Osteocyte (in vitro differentiated cells): ENCODE measurements around the gene CCDC91. TPM values are rescaled to one million over a fixed set of nuclear protein-coding genes. Genes with fewer than 3 reads are reported as not detected.

Experiments
- DNase-seq: peaks from one replicate; pipeline ENCODE4 v3.0.0; 2021; ENCODE audit warnings: mixed read lengths; ENCODE audit not compliant: unreplicated experiment; ENCODE audit errors: extremely low spot score
- H3K27ac Mint-ChIP-seq: one replicate; pipeline ENCODE4 v1.8.0; 2021; ENCODE audit warnings: mild to moderate bottlenecking, mixed read lengths; ENCODE audit not compliant: unreplicated experiment
- H3K27me3 Mint-ChIP-seq: one replicate; pipeline ENCODE4 v1.8.0; 2021; ENCODE audit warnings: mixed read lengths; ENCODE audit not compliant: unreplicated experiment
- H3K36me3 Mint-ChIP-seq: one replicate; pipeline ENCODE4 v1.8.0; 2021; ENCODE audit warnings: mixed read lengths; ENCODE audit not compliant: unreplicated experiment
- H3K4me1 Mint-ChIP-seq: one replicate; pipeline ENCODE4 v1.8.0; 2021; ENCODE audit warnings: mixed read lengths; ENCODE audit not compliant: unreplicated experiment
- H3K4me3 Mint-ChIP-seq: one replicate; pipeline ENCODE4 v1.8.0; 2021; ENCODE audit warnings: mild to moderate bottlenecking, moderate library complexity, mixed read lengths; ENCODE audit not compliant: unreplicated experiment
- H3K9me3 Mint-ChIP-seq: one replicate; pipeline ENCODE4 v1.8.0; 2021; ENCODE audit warnings: mixed read lengths; ENCODE audit not compliant: unreplicated experiment
- total RNA-seq: library from RNA; stranded (reverse); gene quantifications from 2 replicates; pipeline ENCODE4 v1.2.1, GENCODE V29; 2021
- TF ChIP-seq, protein P1 (sequence below): fragments of 200-600 bp; sonication (generic); IDR thresholded peaks from 2 replicates; pipeline ENCODE4 v1.5.0; 2021; ENCODE audit warnings: antibody characterized with exemption, mild to moderate bottlenecking, moderate library complexity

CCDC91 gene
- total RNA-seq, 1 donor from 2014 or later = 17.5 TPM

DNA sequence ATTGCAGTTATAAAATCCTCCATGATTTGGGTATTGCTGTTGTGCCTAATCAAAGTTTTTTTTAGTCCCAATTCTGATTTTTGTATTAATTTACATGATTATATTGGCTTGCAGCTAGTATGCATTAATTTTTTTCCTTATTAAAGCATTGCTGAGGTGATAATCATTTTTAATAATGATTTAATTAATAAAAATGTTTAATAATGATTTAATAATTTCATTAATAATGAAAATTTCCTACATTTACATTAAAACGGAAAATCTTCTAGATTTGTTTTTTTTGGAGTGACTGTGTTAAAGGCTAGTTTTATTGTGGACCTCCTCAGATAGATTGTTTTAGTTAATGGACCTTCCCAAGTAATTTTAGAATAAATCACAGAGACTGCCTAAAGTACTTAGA is 79.6 kb downstream of the CCDC91 start:
- TF ChIP-seq, protein P1, sequence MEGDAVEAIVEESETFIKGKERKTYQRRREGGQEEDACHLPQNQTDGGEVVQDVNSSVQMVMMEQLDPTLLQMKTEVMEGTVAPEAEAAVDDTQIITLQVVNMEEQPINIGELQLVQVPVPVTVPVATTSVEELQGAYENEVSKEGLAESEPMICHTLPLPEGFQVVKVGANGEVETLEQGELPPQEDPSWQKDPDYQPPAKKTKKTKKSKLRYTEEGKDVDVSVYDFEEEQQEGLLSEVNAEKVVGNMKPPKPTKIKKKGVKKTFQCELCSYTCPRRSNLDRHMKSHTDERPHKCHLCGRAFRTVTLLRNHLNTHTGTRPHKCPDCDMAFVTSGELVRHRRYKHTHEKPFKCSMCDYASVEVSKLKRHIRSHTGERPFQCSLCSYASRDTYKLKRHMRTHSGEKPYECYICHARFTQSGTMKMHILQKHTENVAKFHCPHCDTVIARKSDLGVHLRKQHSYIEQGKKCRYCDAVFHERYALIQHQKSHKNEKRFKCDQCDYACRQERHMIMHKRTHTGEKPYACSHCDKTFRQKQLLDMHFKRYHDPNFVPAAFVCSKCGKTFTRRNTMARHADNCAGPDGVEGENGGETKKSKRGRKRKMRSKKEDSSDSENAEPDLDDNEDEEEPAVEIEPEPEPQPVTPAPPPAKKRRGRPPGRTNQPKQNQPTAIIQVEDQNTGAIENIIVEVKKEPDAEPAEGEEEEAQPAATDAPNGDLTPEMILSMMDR = no peak
- H3K4me3 Mint-ChIP-seq = no peak overlapping the region
- H3K4me1 Mint-ChIP-seq = no peaks in the 10 kb centered on the region
- no peaks in the 10 kb centered on the region for H3K27me3 Mint-ChIP-seq
- H3K27ac Mint-ChIP-seq = no peak overlapping the region
- H3K36me3 Mint-ChIP-seq = peaks cover 23% of the 10 kb centered on the region
- peaks cover 27% of the 10 kb centered on the region for H3K9me3 Mint-ChIP-seq
- DNase-seq = no peak

DNA sequence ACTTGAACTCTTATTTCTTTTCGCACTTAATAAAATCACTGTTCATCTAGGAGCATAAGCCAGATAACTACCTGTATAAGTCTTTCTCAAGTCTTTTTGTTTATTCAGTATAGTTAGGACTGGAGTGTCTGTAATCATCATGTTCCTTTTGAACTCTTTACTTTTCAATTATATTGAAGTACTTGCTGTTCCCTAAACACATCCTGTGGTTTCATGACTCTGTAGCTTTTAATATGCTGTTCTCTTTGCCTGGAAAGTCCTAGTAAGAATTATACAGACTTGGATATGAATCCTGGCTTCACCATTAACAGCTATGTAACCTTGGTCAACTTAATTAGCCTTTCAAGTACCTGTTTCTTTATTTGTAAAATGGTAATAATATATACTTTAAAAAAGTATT is 88.2 kb downstream of the CCDC91 start:
- DNase-seq = no peak
- TF ChIP-seq, protein P1 = no peak
- Mint-ChIP-seq H3K4me1 (peaks cover 12% of the 10 kb centered on the region), H3K4me3 (no peak overlapping the region), H3K9me3 (peaks cover 16% of the 10 kb centered on the region), H3K36me3 (peaks cover 12% of the 10 kb centered on the region), H3K27ac (no peak overlapping the region), H3K27me3 (no peaks in the 10 kb centered on the region)

GRCh38 chr12:28278960-28279359 is 88.7 kb downstream of the CCDC91 start:
- Mint-ChIP-seq H3K9me3 (peaks cover 16% of the 10 kb centered on the region), H3K4me3 (no peak overlapping the region), H3K36me3 (peaks cover 10% of the 10 kb centered on the region), H3K27me3 (no peaks in the 10 kb centered on the region), H3K4me1 (peaks cover 12% of the 10 kb centered on the region), H3K27ac (no peak overlapping the region)
- TF ChIP-seq, protein P1 = no peak
- DNase-seq = no peak

DNA sequence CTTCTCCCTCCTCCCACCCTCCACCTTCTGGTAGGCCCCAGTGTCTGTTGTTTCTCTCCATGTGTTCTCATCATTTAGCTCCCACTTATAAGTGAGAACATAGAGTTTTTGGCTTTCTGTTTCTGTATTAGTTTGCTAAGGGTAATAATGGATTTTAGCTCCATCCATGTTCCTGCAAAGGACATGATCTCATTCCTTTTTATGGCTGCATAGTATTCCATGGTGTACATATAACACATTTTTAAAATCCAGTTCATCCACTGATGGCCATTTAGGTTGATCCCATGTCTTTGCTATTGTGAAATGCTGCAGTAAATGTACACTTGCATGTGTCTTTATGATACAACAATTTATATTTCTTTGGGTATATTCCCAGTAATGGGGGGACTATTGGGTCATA is 96.1 kb downstream of the CCDC91 start:
- H3K27me3 Mint-ChIP-seq = no peaks in the 10 kb centered on the region
- no peak overlapping the region for H3K4me3 Mint-ChIP-seq

GRCh38 chr12:28290262-28290661 is 100.0 kb downstream of the CCDC91 start:
- Mint-ChIP-seq H3K9me3 (peaks cover 31% of the 10 kb centered on the region), H3K27me3 (no peaks in the 10 kb centered on the region), H3K4me3 (no peak overlapping the region), H3K27ac (no peak overlapping the region), H3K4me1 (peaks cover 9% of the 10 kb centered on the region), H3K36me3 (peaks cover 23% of the 10 kb centered on the region)
- TF ChIP-seq, protein P1 = no peak
- DNase-seq = no peak

More for the DNA sequence above, 96.1 kb downstream of the CCDC91 start:
- Mint-ChIP-seq H3K27ac (no peak overlapping the region), H3K36me3 (peaks cover 24% of the 10 kb centered on the region), H3K9me3 (peaks cover 47% of the 10 kb centered on the region), H3K4me1 (no peaks in the 10 kb centered on the region)
- DNase-seq = no peak
- TF ChIP-seq, protein P1 = no peak
